GF-D8 (cell line): ENCODE results near the gene DOK7.
A peak's percentile ranks its signal among the peaks of the same experiment; 100 is the strongest.

Experiments used
- DNase-seq: peaks from one replicate; lab custom pipeline; 2025; lab: John Stamatoyannopoulos, UW

Gene DOK7

DNA sequence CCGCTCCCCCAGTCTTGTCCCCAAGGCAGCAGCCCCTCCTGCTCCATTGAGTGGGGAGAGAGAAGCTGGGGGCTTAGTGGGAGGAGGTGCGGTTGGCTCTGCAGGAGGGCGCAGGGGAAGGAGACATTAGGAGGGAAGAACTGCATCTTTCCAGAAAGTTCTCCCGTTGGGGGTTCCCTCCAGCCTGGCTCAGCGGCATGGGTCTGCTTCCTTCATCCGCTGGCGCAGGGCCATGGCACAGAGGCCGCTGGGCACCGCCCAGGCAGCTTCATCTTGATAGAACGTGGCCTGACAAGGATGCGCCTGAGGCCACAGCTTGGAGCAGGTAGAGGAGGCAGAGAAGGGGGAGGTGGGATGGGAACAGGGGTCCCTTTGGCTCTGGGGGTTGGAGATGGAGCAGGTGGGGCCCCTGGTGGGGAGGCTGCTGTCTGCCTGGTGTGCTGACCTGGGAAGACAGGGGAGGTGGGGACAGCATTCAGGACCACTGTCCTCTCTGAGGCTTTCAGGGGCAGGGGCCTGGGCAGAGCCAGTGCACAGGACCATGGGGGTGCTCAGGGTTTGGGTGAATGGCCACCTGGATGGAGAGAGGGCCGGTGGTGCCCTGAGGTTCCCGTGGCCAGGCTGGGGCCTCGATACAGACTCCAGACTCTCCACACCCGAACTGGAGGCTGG is 12.1 kb downstream of the DOK7 start:
- DNase-seq: no peak

DNA sequence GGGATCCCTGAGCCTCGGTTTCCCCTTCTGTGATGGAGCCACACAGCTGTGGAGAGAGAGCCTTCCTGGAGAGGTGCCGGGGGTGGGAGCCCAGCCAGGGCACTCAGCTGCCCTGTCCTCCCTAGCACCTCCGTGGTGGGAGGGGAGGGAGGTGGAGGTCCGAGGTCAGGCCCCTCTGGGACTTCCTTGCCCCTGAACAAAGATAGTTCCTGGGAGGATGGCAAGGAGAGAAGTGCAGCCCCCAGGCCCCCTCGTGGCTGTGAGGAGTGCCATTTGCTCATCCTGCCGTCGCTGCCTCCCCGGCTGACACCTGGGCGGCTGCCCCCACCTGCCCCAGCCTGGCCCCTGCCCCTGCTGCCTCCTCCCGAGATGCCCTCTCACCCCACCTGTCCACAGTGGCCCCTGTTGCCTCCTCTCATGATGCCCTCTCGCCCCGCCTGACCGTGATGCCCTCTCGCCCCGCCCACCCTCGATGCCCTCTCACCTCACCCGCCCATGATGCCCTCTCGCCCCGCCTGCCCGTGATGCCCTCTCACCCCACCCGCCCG is 12.7 kb downstream of the DOK7 start:
- no peak for DNase-seq

DNA sequence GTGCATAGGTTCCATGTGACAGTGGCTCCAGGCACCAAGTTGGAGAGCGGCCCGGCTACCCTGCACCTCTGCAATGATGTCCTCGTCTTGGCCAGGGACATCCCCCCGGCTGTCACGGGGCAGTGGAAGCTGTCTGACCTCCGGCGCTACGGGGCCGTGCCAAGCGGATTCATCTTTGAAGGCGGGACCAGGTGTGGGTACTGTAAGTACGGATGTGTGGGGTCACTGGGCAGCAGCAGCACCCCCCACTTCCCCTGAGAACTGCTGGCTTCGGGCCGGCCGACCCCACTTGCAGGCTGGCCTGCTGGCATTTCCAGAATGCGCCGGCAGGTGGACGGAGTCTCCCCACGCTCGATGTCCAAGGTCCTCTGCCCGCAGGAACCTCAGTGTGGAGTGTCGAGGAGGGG is 13.2 kb downstream of the DOK7 start:
- DNase-seq: no peak

DNA sequence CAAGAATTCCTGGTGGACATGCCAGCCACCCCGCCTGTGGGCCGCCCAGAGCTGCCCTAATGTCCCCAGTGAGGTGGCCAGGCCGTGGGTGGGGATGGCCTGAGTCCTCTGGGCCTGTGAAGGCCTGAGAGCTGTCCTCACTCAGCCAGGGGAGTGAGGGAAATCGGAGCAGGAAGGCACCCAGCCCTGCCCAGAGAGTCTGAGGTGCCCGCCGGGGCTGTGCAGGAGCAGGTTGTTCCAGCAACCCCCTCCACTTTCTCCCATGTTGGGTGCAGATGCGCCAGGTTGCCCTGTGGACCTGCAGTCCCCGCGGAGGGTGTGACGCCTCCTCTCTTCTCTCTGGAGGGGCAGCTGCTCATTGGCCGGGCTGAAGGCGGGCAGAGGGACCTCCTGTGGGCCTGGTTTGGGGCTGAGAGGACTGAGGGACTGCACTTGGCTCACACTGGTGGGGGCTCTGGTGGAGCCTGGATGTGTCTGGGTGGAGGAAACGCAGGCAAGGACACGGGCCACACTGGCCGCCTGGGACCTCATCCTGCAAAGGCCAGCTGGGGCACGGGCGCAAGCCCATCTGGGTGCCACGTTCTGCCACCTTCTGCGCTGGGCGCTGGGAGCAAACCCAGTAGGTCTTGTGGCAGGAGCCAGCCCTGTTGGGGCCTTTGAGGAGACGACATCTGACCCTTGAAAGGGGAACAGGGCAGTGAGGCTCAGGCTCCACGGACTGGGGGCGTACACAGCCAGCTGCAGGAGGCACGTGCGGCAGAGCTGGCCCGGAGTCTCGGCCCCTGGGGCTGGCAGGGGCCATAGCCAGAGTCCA is 14.0 kb downstream of the DOK7 start:
- DNase-seq: no peak

DNA sequence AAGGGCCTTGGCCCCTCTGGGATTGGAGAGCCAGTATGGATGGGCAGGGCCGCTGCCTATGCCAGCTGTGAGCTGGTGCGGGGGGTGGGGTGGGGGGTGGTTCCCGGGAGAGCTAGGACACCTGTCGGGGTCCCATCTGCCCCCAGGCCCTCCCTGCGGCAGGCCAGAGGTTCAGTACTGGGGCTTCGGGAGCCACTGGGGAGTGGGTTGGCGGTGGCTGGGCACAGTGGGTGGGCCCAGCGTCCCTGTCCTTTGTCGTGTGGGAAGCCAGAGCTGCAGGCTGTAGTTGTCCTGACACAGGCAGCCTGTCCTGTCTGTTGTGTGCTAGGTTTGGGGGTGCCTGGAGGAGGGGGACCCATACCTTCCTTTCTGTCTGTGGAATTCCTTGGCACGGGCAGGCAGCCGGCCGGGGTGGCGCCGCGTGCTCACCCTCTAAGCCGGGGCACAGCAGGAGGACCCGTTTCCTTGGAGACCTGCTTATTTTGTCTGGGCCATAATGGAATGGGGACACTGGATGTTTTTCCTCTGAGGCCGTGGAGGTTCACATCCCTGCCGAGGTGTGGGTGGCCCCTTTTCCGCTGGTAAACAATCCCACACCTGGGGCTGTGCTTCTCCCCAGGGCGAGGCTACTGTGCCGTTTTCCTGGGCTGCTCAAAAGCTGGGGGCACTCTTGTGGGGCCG is 14.8 kb downstream of the DOK7 start:
- DNase-seq: no peak

DNA sequence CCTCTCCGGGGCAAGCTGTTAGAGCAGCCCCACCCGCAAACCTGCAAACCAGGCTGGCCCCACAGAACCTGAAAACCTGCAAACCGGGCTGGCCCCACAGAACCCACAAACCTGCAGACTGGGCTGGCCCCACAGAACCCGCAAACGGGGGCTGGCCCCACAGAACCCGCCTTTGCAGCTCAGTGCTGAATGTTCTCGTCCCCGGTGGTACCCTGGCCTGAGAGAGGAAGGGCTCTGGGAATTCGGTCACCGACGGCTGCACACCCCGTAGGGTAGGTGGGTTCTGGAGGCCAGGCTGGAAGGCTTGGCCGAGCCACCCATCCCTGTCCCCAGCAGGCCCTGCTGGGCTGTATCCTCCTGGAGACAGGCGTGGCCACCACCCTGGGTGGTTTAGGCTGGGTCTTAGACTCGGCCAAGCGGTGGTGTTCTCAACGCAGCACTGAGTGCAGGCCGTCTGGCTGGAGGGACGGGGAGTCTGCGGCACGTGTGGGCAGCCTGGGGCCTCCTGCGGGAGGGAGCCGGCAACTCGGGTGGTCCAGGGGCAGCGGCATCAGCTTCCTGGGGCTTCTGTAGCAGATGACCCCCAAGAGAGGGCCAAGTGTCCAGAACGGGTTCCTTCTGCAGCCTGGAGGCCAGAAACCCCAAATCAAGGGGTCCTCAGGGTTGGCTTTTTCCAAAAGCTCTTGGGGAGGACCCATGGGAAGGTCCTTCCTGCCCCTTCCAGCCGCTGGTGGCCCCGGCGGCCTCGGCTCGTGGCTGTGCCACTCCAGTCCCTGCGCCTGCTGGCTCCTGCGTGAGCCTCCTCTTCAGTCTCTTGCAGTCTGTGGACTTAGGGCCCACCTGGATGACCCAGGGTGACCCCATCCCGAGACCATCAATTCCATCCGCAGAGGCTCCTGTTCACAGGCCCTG is 15.6 kb downstream of the DOK7 start:
- no peak for DNase-seq

DNA sequence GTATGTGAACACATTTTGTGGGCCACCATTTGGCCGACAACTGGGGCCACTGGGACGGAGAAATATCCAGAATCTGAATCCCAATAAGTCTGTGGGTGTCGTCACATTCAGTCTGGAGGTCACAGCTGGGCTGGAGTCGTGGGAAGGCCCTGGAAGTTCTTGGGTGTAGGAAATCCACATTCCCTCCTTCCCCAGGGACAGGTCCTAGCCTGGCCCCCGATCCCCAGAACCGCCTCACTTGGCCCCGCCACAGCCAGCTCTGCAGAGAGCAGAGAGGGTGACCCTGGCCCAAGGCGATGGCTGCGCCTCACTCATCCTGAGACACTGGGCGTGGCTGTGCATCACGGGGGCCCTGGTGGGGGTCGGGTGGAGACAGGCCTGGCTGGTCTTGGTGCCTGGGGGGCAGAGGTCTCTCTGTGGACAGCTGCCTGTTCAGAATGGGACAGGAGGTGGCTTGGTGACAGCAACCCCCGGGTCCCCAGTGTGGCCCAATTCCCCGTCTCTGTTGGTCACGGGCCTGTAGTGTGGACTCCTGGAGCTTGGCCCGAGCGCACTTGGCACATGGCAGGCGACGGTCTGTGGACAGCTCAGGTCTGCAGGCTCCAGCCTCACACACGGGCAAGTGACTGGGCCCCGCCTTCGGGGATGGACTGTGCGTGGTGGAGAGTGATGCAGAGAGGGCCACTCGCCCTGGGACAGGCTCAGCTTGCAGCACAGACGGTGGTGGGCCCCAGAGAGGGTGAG is 16.4 kb downstream of the DOK7 start:
- DNase-seq: no peak

DNA sequence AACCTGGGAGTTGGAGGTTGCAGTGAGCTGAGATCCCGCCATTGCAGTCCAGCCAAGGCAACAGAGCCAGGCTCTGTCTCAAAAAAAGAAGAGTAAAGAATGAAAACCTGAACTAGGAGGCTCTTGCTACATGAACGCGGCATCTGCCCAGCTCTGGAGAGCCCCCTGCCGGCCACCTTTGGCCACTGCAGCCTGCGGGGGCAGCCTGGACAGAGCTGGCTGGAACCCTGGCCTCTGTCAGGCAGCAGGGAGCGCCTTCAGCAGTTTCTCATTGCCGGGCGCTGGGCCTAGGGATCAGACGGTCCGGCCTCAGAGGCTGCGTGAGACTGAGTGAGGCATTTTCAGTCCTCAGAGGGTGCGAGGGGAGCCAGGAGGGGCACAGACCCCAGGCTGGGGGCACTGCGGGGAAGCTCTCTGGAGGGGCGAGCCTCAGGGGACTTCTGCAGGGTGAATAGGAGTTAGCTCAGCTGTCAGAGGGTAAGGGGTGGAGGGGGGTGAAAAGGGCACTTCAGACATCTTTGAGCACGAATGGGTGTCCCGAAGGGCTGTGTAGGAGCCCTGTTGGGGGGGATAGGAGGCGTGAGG is 17.5 kb downstream of the DOK7 start:
- DNase-seq: peak; percentile 11

DNA sequence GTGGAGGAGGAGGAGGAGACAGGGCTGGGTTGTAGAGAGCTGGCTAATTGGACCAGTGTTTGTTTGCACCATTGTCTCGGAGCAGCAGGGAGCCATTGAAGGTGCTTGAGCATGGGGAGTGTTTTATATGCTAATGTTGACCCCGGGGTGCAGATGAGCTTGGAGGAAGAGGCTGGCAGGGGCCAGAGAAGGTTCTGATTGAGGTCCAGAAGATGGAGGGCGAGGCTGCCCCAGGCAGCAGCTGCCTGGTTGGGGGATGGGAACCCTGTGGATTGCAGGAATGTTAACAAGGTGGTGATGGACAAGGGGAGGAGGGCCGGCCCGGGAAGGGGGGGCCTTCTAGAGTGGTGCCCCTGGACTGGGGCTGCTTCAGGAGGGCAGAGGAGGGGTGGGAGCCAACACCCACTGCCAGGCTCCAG is 18.0 kb downstream of the DOK7 start:
- no peak for DNase-seq

DNA sequence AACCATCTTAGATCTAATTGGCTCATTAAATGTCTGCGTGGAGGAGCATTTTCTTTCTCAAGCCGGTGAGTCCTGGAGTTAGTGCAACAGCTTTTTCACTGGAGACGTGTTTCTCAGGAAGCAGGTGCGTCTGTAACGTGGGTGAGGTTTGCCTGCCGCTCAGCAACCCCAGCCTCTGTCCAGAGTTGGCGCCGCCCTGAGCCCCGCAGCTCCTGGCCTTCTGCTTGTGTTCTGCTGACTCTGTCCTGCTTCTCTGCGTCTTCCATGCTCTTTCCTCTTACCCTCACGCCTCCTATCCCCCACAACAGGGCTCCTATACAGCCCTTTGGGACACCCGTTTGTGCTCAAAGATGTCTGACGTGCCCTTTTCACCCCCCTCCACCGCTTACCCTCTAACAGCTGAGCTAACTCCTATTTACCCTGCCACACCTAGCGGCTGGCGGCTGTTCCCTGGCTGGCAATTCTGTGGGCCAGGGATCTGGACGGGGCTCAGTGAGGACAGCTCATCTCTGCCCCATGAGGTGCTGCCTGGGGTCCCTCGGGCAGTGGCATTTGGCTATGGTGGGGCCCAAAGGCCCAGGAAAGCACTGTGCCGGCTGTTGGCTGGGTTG is 18.8 kb downstream of the DOK7 start:
- DNase-seq: no peak

DNA sequence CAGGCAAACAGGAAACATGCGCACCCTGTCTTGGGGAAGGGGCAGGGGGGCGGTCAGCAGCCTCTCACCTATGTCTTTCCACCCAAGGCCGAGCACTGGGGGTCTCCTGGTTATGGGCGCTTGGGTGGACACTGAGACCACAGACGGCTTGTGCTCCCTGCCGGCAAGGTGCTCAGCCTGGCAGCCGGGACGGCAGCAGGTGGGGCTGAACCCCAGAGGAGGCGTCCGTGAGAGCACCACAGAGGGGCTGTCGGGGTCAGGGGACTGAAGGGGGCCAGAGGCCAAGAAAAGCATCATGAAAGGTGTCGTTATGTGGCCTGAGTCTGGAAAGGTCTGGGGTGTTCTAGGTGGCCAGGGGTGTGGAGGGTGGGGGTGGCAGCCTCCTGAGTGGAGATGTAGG is 19.6 kb downstream of the DOK7 start:
- no peak for DNase-seq

DNA sequence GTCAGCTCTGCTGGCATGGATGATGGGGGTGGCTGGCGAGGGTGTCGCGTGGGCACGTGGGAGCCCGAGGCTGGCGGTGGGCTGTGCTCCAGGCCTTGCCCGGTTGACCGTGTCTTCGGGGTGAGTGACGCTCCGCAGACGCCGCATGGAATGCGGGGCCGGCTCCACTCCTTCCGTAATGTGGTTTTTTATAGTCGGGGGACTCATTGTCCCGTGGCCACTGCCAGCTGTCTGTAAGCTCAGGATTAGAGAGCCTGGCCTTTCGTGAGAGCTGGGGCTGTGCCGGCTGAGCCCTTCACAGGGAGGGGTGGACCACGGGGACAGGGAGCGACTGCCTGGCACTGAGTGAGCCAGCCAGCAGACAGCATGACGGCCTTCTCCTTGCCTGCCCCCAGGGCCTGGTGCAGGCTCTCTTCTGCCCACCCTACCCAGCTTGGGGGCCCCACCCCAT is 20.4 kb downstream of the DOK7 start:
- DNase-seq: no peak

DNA sequence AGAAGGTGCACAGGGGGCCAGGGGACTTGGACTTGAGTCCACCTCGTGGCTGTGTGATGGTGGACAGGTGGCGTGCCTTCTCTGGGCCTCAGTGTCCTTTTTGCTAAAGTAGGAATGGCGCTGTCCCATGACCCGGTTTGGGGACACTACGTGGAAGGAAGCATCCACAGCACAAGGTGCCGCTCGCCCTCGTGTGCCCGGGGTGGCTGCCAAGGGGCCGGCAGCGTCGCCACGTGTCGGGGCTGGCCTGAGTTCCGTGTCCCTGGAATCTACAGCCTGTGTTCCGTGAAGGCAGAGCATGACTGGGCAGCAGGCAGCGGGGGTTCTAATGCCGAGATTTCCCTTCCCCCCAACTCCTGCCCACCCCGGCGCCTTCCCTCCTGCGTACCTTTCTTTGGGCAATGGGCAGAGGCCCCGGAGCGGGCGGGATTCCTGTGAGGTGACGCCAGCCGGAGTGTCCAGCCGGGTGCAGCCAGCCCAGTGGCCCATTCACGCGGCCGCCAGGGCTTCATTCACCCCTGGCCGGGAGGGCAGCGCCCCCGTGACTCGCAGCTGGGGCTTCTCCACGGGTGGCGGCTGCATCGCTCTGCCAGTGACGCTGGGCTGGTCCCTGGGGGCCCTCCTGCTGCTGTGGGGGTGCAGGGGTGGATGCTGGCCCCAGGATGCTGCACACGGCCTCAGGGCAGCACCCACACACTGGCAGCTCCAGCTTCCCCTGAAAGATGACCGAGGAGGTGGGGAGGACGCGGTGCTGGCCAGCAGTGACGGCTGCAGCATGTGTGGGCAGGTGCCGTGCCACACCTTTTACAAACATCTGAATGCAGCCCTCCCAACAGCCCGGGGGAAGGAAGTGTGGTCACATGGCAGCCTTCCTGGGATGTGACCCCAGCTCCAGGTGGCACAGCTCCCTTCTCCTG is 21.2 kb downstream of the DOK7 start:
- DNase-seq: no peak

DNA sequence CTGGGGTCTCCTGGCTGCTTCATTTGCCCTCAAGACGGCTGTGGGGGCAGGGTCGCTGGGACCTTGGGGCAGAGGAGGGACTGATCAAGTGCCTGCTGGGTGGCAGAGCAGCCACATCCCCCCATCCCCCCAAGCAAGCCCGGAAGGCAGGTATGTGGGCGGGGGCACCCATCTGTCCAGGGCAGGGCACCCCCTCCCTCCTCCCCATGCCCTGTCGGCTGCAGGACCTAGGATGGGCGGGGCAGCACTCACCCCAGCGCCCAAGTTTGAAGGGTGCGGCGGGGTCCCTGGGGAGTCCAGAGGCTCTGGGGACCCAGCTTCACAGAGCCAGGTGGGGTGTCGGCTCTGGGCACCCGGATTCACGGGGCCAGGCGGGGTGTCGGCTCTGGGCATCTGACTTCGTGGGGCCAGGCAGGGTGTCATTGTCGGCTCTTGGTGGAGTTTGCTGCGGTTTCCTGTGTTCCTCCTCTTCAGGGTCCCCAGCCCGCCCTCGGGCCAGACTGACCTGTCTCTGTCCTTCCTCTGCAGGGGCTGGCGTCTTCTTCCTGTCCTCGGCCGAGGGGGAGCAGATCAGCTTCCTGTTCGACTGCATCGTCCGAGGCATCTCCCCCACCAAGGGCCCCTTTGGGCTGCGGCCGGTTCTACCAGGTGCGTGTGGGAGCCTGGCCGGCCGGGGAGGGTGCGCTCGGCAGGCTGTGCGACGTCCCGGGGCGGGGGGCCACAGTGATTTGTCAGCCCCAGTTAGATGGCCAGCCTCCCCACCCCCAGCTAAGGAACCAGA is 22.1 kb downstream of the DOK7 start:
- no peak for DNase-seq

DNA sequence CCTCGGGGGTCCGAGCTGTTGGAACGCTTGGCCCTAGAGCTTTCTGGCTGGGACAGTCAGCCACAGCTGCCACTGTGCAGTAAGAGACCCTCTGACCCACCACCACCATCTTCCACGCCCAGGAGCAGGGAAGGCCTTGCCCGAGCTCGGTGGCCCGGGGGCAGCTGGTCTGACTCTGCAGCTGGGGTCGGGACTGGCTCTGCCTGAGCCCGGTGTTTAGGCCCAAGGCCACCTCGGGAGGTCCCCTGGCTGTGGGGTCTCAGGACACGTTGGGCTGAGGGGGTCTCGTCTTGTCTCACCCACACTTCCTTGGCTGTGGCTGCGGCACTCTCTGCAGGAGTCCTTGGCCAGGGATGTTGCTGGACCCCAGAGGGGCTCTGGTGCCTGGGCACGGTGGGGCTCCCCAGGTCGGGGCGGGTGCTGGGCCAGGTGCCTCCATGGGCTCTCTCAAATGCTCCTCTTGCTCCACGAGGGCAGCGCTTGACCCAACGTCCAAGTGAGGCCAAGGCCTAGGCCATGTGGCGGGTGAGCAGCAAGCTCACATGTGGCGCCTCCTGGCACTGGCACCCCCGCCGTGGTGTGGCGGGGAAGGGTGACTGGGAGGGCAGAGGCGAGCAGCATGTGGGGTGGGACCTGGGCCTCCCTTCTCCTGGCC is 22.9 kb downstream of the DOK7 start:
- DNase-seq: no peak

DNA sequence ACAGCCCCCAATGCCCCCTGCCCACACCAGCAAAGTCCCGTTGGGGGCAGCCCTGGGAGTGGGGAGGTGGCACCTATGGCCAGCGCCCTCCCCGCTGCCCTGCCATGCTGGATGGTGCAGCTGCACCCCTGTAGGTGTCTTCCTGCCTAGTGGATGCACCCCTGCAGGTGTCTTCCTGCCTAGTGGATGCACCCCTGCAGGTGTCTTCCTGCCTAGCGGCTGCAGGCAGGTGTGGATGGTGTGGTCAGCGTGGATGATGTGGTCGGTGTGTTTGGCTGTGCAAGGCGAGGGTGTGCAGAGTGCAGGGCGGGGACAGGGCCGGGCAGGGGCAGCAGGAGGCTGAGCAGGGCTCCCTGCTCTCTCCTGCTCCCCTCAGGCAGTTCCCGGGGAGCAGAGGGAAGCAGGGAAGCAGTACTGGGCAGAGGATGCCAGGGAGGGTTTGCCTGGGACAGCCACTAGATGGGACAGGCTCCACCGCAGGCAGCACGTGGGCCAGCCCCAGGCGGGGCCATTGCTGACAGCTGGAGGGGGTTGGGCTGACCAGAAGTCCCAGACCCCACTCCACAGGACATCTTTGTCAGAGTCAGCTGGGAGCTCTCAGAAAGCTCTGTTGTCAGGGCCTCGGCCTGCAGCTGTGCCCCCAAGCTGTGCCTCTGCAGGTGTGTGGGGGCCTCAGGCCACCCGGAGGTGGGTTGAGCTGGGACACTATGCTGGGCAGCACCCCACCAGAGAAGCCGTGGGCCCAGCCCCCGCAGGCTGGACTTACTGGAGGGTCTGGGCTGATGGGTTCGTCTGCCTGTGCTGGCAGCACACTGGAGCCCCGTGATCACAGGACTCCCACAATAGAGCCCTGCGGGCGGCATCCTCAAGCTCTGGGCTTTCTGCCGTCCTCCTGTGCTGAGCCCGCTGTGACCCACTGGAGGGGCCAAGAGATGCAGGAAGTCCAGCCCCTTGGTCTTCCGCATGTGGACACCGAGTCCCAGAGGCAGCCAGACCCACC is 23.7 kb downstream of the DOK7 start:
- no peak for DNase-seq
